Lower lobe of right lung (tissue), 2 donors: ENCODE results near the gene DPAGT1. TPM values are rescaled to one million over a fixed set of nuclear protein-coding genes. Genes with fewer than 3 reads are reported as not detected.

Experiments used
- ATAC-seq, 2 donors: fragments of 200-7000 bp; cut with Tn5 transposase; one replicate each; pipeline ENCODE4 v1.9.1; 2020 to 2022; ENCODE audit warnings: mild to moderate bottlenecking in 2 of 2, moderate library complexity in 2 of 2
- DNase-seq: peaks from one replicate; pipeline ENCODE4 v3.0.0-alpha.2; 2020
- H3K27ac ChIP-seq: fragments of 200-600 bp; one replicate; pipeline ENCODE4 v1.8.0; 2022
- H3K27me3 ChIP-seq: fragments of 200-600 bp; one replicate; pipeline ENCODE4 v1.8.0; 2022; ENCODE audit warnings: low read depth
- H3K36me3 ChIP-seq: fragments of 200-600 bp; one replicate; pipeline ENCODE4 v1.8.0; 2022; ENCODE audit warnings: mild to moderate bottlenecking
- H3K4me1 ChIP-seq: fragments of 200-600 bp; one replicate; pipeline ENCODE4 v1.8.0; 2022
- H3K4me3 ChIP-seq: fragments of 200-600 bp; one replicate; pipeline ENCODE4 v1.8.0; 2022; ENCODE audit warnings: mild to moderate bottlenecking
- H3K9me3 ChIP-seq: fragments of 200-600 bp; one replicate; pipeline ENCODE4 v1.8.0; 2022
- CTCF ChIP-seq: fragments of 200-600 bp; IDR thresholded peaks from one replicate; pipeline ENCODE4 v1.8.0; 2022; ENCODE audit warnings: antibody characterized with exemption, mild to moderate bottlenecking
- intact Hi-C: fragments of 100-400 bp; cut with DNase I; formaldehyde crosslinking; loops from one replicate; pipeline ENCODE4 v1.11.0; 2022
- total RNA-seq: library from RNA; stranded (reverse); fragmentation: NEBNext Ultra II Directional; extraction: Animal tissue kit (Norgen Biotek cat#: 25700); gene quantifications from one replicate; pipeline ENCODE4 v1.2.1, GENCODE V29; 2021
- donor health status: DM: no; HTN: yes; CAD: no; lungs with severe emphysema.

The DPAGT1 gene
- total RNA-seq, 1 donor from 2014 or later = 40.6 TPM

- ATAC-seq = no peak
- no peak for TF ChIP-seq CTCF
- DNase-seq = no peak
- Histone ChIP-seq H3K4me3 (no peak overlapping the region), H3K36me3 (peaks cover 82% of the 10 kb centered on the region), H3K4me1 (peaks cover 15% of the 10 kb centered on the region), H3K27me3 (no peaks in the 10 kb centered on the region), H3K27ac (no peak overlapping the region), H3K9me3 (no peaks in the 10 kb centered on the region)
- intact Hi-C loops = no loop called here
Measured at GRCh38 chr11:119052163-119052814, 49.4 kb downstream of the DPAGT1 start.

- DNase-seq (no peak), ATAC-seq (no peak)
- H3K4me1 ChIP-seq = peaks cover 15% of the 10 kb centered on the region
- H3K9me3 ChIP-seq = no peaks in the 10 kb centered on the region
- H3K36me3 ChIP-seq = peaks cover 89% of the 10 kb centered on the region
- intact Hi-C loops = no loop called here
- no peaks in the 10 kb centered on the region for H3K27me3 ChIP-seq
- no peak overlapping the region for H3K27ac ChIP-seq
- no peak for TF ChIP-seq CTCF
- H3K4me3 ChIP-seq = no peak overlapping the region
Measured at GRCh38 chr11:119051440-119052162, 50.1 kb downstream of the DPAGT1 start.

DNA sequence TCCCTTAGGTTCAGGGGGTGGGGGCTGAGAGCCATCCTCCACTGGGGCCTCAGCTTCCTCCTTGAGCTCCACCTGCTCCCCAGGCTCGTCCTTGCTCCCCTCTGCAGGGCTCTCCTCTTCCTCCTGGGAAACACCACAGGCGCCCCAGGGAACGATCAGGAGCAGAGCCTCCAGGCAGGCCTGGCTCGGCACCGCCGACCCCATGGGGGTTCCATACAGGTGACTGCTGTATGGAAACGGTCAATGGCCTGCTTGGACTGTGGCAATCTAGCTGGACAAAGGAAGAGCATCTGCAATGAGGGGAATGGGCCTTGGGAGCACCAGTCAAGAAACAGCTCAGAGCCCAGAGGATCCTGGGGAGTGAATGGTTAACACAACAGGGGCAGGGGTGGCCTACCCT, 52.6 kb downstream of the DPAGT1 start:
- Histone ChIP-seq H3K4me1 (no peaks in the 10 kb centered on the region), H3K9me3 (no peaks in the 10 kb centered on the region), H3K4me3 (no peak overlapping the region), H3K27ac (no peak overlapping the region), H3K36me3 (peaks cover 98% of the 10 kb centered on the region), H3K27me3 (no peaks in the 10 kb centered on the region)
- no peak for DNase-seq
- ATAC-seq = no peak
- intact Hi-C loops = no loop called here
- TF ChIP-seq CTCF = no peak

GRCh38 chr11:119048644-119049043, 53.0 kb downstream of the DPAGT1 start:
- no peak for TF ChIP-seq CTCF
- no peaks in the 10 kb centered on the region for H3K27me3 ChIP-seq
- intact Hi-C loops = no loop called here
- H3K36me3 ChIP-seq = peaks cover 94% of the 10 kb centered on the region
- no peak overlapping the region for H3K4me3 ChIP-seq
- ATAC-seq = no peak
- DNase-seq = no peak
- H3K4me1 ChIP-seq = no peaks in the 10 kb centered on the region
- H3K9me3 ChIP-seq = no peaks in the 10 kb centered on the region
- no peak overlapping the region for H3K27ac ChIP-seq

DNA sequence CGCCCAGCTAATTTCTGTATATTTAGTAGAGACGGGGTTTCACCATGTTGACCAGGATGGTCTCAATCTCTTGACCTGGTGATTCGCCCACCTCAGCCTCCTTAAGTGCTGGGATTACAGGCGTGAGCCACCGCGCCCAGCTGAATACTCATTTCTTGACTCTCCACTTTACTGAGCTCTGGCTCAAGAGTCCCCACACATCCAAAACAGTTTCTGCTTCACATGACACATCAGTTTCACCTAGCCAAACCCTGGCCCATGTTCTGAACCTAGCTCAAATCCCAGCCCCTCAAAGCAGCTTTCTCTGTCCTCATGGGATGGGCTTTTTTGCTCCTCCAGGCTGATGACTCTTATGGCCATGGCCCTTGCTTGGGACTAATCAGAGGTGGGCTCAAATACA, 54.4 kb downstream of the DPAGT1 start:
- H3K27ac ChIP-seq = no peak overlapping the region
- intact Hi-C loops = no loop called here
- ATAC-seq (no peak), DNase-seq (no peak)
- H3K9me3 ChIP-seq = no peaks in the 10 kb centered on the region
- peaks cover 80% of the 10 kb centered on the region for H3K36me3 ChIP-seq
- no peak for TF ChIP-seq CTCF
- H3K27me3 ChIP-seq = no peaks in the 10 kb centered on the region
- no peaks in the 10 kb centered on the region for H3K4me1 ChIP-seq
- no peak overlapping the region for H3K4me3 ChIP-seq

Other genes with a start within 250 kb of the DPAGT1 start
- gene CXCR5, start 218.0 kb downstream of the DPAGT1 start, total RNA-seq = 0.09 TPM
- 48.9 TPM for gene BCL9L, start 175.9 kb downstream of the DPAGT1 start, total RNA-seq
- gene UPK2, start 145.6 kb downstream of the DPAGT1 start, total RNA-seq = not detected
- not detected for gene FOXR1, start 130.1 kb downstream of the DPAGT1 start, total RNA-seq
- 51.0 TPM for gene CENATAC, start 103.7 kb downstream of the DPAGT1 start, total RNA-seq
- gene RPS25, start 83.5 kb downstream of the DPAGT1 start, total RNA-seq = 878 TPM
- 49.7 TPM for gene TRAPPC4, start 83.1 kb downstream of the DPAGT1 start, total RNA-seq
- gene SLC37A4, start 71.0 kb downstream of the DPAGT1 start, total RNA-seq = 13.2 TPM
- gene HYOU1, start 44.6 kb downstream of the DPAGT1 start, total RNA-seq = 115 TPM
- 45.6 TPM for gene VPS11, start 34.0 kb downstream of the DPAGT1 start, total RNA-seq
- gene HMBS, start 17.0 kb downstream of the DPAGT1 start, total RNA-seq = 16.7 TPM
- 16.5 TPM for gene C2CD2L, start 5.5 kb upstream of the DPAGT1 start, total RNA-seq
- 31.0 TPM for gene HINFP, start 19.7 kb upstream of the DPAGT1 start, total RNA-seq
- 0.15 TPM for gene ABCG4, start 47.2 kb upstream of the DPAGT1 start, total RNA-seq
- 16.5 TPM for gene NLRX1, start 66.9 kb upstream of the DPAGT1 start, total RNA-seq
- not detected for gene NHERF4, start 83.6 kb upstream of the DPAGT1 start, total RNA-seq
- 39.0 TPM for gene CBL, start 104.5 kb upstream of the DPAGT1 start, total RNA-seq
- gene MCAM, start 215.3 kb upstream of the DPAGT1 start, total RNA-seq = 67.1 TPM
- gene RNF26, start 232.7 kb upstream of the DPAGT1 start, total RNA-seq = 19.3 TPM
- 28.2 TPM for gene C1QTNF5, start 239.0 kb upstream of the DPAGT1 start, total RNA-seq
- not detected for gene MFRP, start 244.9 kb upstream of the DPAGT1 start, total RNA-seq